Daoy (cell line): Measurements from ENCODE around the gene UBE2D1. TPM values are rescaled to one million over a fixed set of nuclear protein-coding genes. Genes with fewer than 3 reads are reported as not detected.
A peak's percentile ranks its signal among the peaks of the same experiment; 100 is the strongest.

ENCODE experiments used
- DNase-seq: peaks from one replicate; pipeline ENCODE4 v3.0.0-alpha.2; 2015; ENCODE audit warnings: low read depth
- total RNA-seq: library from RNA; depleted of rRNA; stranded (reverse); fragments of >200 nt; shearing (Covaris generic); gene quantifications from 2 replicates; pipeline ENCODE4 v1.2.3, GENCODE V29; 2014

Gene UBE2D1
- total RNA-seq, 1 experiment from 2014 or later, result 15.5 TPM

DNA sequence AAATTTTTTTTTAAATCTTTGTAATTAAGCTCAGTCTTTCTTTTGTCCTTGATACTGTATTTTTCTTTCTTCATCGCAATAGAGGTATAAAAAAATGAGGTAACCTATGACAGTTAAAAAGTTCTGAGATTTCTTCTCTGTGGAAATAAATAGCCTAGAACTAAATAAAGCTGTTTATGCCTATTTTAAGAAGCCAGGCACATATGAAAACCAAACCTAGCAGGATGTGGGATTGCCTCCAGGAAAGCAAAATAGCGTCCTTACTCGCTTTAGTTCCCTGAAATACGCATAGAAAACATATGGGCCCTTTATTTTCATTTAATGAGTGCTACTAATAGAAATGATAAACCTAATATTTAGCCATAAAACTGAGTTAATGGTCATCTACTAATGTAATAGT, 6.6 kb downstream of the UBE2D1 start:
- no peak for DNase-seq

DNA sequence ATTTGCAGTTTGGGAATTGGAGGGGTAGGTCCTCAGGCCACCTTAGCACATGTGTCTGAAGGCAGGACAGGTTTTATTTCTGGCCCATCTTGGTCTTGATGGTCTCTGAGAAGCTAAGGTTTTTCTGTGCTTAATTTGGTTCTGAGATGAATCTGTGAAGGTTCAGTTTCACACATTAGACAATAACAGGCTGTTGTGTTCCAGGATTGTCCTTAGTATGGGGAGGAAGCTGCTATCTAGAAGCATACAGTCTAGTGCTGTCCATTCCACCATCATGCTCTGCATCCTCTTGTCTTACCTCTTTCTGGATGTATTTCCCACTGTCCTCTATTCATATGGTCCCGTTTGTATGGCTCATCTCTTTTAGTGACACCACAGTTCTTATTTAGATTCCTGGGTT, 7.1 kb downstream of the UBE2D1 start:
- DNase-seq, result no peak

DNA sequence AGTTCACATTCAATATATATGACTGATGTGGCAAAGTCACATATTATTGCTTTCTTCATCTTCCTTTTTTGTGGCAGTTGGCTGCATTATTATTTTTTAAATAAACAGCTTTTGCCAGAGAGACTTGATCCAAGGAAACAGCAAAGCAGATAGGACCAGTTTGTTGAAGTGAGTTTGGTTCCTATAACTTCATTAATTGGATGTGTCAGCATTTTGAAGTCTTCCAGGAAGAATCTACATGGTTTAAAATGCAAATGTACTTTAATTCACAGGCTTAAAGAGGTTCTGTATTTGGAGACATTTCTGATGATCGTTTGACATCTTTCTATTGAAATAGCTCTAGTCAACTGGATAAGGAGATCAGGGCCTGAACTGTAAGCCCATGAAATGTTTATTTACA, 13.2 kb downstream of the UBE2D1 start:
- DNase-seq, result no peak

DNA sequence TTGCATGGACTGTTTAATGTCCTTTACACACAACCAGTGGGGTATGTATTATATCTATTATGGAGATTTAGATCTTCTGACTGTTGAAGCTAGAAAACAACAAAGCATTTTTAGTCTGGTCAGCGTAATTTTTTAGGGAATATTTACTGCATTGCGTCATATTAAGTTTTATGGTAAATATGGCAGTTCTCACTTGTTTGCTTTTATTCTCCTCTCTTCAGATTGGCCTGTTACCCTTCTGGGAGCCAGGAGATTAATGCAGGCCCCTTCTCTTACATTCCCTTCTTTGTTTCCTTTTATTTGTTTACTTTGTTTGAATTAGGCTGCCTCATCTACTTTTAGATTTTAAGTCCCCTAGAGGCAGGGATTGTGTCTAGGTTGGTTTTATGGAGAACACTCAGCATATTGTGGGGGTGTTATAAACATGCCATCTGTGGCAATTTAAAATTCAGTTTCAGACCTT, 13.8 kb downstream of the UBE2D1 start:
- no peak for DNase-seq

DNA sequence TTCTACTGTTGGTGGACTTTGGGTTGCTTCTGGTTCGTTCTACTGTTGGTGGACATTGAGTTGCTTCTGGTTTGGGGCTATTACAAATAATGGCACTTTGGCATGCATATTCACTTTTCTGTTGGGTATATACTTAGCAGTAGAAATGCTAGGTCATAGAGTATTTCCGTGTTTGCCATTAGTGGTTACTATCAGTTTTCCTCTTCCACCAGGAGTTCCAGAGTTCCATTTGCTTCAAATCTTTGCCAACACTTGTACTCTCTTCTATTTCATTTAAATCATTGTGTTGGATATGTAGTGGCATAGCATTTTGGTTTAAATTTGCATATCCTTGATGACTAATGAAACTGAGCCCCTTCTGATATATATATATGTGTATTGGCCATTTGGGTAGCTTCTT, 15.2 kb downstream of the UBE2D1 start:
- no peak for DNase-seq

DNA sequence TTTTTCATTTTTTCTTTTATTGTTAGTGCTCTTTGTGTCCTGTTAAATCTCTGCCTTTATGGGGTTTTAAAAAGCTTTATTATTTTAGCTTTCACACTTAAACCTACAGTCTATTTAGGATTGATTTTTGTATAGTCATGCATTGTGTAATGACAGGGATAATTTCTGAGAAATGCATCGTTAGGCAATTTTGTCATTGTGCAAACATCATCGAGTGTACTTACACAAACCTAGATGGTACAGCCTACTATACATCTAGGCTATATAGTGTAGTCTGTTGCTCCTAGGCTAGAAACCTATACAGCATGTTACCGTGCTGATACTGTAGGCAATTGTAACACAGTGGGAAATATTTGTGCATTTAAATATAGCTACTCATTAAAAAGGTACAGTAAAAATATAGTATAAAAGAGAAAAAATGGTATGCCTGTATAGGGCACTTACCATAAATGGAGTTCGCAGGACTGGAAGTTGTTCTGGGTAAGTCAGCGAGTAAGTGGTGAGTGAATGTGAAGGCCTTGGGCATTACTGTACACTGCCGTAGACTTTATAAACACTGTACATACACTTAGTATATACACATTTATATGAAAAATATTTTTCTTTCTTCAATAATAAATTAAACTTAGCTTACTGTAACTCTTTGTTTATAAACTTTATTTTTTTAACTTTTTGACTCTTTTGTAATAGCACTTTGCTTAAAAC, 16.0 kb downstream of the UBE2D1 start:
- DNase-seq, result no peak

DNA sequence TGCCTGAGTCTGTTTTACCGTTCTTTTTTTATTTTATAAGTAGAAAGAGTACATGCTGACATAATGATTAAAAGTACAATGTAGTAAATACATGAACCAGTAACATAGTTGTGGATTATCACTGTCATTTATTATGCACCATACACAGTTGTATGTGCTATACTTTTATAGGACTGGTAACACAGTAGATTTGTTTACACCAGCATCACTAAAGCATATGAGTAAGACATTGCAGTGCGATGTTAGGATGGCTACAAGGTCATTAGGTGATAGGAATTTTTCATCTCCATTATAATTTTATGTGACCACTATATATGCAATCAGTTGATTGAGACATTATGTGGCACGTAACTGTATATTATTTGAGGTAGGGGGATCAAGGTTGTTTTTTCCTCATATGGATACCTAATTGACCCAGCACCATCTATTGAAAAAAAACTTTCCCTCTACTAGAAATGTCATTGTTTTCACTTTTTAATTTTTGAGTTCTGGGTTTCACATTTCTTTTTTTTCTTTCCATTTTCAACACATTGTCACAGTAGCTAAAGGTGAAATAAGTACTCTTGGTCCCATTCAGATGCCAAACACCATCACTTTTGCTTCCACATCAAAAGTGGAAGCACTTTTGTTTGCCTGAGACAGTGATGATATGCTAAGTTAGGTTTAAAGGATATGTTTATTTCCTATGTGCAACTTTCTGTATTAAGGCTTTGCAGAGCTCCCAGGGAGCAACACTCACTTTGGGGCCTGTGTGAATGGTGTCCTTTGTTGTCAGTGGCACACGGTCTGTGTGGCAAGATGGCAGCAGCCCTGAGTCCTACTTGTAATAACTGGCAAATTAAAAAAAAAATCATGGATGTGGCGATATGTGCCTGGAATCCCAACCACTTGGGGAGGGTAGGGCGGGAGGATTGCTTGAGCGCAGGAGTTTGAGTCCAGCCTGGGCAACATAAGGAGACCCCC, 17.1 kb downstream of the UBE2D1 start:
- no peak for DNase-seq

DNA sequence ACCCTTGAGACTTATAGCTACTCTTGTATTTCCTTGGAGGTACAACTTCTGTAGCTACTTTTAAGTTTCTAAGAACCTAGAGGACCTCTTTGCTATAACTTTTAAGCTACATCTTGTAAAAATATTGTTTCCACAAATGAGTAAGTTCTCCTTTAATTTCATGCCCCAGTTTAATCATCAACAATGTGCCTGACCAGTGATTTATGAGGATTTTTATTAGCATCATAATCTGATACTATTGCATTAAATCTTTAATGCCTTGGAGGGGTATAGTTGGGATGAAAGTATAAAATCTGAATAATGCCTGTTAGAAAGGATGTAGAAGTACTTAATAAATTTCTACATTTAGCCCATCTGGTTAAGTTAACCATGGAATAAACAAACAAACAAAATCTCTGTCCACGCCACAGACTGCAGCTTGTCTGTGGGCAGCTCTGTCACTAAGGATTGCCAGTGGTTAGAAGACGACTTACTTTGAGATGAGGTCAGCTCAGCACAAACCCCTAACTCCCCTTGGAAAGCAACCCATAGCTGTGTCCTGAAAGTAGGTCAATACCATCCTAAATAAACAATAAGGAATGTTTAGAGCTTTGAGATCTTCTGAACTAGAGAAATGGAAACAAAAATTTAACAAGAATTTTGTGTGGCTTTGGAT, 18.3 kb downstream of the UBE2D1 start:
- DNase-seq, result no peak

DNA sequence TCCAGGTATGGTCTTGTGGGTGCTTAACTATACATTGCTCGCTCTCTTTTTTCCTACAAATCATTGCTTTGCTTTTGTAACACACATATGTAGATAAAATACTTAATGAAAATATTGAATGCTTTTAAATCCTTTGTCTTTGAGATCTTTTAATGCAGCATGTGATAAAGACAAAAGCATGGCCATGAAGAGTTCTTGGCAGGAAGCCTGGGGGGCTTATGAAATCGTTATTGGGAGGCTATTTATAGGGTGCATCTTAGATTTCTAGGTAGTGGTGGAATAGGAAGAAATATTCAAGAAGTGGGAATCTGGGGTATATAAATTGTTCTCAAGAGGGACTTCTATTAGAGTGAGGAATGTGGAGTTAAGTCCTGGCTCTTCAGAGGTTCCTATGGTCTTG, 21.9 kb downstream of the UBE2D1 start:
- no peak for DNase-seq

DNA sequence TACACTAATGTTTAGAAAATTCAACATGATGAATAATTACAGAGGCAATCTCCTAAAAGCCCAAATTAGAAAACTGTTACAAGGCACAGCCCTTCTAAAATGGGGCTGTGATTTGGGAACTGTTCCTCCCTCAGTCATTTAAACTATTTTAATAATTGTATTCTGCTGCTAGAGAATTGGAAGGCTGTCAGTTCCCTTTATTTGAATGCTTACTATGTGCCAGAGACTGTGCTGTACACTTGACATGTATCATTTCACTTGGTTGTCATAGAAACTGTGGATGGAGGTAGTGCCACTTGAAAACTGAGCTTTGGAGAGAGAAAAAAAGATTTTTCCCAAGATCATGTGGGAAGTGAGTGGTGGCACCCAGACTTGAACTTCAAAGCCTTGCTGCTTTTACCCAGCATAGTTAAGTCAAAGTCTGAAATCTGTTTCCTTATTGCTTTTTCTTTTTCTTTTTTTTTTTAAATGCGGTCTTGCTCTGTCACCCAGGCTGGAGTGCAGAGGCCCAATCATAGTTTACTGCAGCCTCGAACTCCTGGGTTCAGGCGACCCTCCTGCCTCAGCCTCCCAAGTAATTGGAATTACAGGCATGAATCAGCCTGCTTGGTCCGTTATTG, 23.6 kb downstream of the UBE2D1 start:
- DNase-seq, result no peak

DNA sequence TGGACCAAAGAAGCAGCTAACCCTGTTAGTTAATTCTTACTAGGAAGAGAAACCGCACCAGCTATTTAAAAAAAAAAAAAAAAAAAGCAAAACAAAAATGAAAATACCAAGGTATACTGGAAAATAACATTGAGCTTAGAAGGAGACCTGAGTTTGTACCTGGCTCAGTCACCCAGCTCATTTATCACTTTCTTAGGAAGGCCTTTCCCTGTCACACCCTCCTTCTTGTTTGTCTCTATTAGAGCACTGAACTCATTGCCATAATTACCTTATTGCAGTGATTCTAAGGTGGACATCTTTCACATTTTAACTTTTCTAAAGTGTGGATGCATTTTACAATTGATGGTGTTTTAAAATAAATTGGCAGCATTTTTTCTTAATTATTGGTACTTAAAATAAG, 24.1 kb downstream of the UBE2D1 start:
- no peak for DNase-seq

DNA sequence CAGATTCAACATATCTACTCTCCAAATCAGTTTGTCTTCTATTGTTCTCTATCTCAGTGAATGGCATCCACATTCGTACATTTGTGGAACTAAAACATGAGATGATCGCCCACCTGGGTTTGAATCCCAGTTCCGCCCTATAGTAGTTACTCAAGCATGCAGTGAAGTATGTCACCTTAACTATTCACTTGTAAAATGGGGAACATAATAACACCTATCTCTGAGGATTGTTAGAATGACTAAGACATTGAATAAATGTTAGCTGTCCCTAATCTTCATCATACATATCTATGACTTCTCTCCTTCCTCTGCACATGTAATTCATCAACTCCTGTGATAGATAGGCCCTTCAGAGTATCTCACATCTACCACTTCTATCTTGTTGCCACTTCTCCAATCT, 24.7 kb downstream of the UBE2D1 start:
- no peak for DNase-seq

DNA sequence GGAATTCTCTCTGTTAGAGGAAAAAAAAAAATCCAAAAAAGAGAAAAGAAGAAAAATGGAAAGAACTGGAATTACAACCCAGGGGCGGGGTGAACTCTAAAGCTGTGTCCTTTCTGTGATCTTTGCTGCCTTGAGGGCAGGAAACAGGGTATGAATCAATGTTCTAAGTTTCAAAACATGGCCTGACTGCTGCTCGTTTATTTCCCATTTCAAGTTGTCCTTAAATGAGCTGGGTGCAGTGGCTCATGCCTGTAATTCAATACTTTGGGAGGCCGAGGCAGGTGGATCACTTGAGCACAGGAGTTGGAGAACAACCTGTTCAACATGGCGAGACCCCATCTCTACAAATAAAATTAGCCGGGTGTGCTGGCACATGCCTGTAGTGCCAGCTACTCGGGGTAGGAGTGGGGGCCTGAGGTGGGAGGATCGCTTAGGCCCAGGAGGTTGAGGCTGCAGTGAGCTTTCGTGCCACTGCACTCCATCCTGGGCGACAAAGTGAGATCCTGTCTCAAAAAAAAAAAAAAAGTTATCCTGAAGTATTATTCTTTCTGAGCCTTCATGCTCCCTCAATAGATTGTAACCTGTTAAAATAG, 25.7 kb downstream of the UBE2D1 start:
- peak; percentile 15 for DNase-seq

DNA sequence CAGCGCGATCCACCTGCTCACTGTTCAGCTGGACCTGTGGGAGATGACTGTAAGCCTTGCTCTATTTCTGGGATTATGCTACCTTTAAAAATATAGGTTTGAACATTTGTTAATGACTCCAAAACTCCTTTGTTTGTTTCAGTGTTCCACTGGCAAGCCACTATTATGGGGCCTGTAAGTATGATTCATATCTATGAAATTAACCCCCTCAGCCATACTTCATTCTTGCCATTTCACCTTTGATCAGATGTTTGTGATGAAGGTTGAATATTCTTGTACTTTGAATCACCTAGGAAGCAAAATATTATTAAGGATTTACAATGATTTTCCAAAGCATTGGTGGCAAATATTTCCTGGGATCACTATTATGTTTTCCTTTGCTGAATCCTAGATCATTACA, 26.5 kb downstream of the UBE2D1 start:
- DNase-seq, result no peak

DNA sequence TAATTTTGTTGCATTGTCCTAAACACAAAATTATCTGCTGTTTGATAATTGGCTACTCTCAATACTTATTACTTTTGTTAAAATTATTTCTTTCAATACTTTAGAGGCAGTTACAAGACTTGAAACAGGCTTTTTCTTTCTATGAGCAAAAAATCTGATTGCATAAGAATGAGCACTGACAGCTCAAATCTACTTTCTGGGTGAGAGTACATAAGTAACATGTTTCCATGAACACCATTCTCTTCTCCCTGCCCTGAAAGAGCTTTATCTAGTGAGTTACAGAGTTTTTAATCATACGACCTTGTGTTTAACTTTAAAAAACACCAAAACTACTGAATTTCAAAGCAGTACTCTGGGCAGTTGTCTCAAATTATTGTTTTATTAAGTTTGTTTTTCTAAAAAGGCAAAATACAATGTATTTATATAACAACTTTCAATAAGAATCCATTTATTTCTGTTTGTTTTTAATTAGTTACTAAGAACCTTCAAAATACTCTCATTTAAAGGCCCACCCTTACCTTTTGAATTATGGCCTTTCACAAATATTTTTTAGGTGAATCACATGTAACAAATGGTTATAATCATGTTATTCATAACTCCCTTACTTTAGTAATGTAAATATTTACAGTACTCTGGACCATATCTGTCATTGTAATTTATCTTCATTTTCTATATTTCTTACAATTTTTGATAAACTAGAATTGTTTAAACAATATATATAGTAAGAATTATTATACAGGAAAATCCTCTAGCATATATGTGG, 27.4 kb downstream of the UBE2D1 start:
- no peak for DNase-seq

DNA sequence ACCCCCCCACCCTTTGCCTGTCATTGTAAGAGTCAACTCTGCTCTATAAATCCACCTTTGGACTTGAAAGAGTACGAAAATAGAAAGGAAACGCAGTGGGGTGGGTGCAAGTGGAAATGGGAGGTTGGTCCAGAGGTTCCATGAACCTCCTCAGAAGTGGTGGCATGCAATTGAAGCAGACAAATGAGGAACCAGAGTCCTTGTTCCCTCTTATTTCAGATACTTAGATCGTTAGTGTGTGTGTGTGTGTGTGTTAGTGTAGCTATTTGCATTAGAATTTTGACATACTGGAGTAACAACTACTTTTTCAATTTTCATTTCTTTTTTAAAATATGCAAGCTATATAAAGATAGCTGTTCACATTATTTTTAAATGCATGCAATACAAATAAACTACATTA, 32.3 kb downstream of the UBE2D1 start:
- no peak for DNase-seq

DNA sequence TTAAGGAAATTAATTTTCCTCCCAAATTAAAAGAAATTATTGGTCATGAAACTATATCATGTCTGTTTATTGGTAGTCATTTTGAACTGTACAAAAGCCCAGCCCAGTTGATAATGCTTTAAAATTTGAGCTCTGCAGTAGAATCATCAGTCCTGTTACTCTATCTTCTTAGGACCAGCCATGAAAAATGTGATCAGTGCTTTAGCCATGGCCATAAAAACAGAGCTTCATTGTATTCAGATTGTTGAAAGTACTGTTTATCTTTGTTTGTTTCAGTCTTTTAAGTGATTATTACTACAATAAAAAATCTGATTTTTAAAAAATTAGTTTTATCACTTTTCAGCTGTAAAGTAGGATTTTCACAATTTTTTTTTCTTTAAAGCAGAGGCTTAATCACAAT, 36.7 kb downstream of the UBE2D1 start:
- no peak for DNase-seq

DNA sequence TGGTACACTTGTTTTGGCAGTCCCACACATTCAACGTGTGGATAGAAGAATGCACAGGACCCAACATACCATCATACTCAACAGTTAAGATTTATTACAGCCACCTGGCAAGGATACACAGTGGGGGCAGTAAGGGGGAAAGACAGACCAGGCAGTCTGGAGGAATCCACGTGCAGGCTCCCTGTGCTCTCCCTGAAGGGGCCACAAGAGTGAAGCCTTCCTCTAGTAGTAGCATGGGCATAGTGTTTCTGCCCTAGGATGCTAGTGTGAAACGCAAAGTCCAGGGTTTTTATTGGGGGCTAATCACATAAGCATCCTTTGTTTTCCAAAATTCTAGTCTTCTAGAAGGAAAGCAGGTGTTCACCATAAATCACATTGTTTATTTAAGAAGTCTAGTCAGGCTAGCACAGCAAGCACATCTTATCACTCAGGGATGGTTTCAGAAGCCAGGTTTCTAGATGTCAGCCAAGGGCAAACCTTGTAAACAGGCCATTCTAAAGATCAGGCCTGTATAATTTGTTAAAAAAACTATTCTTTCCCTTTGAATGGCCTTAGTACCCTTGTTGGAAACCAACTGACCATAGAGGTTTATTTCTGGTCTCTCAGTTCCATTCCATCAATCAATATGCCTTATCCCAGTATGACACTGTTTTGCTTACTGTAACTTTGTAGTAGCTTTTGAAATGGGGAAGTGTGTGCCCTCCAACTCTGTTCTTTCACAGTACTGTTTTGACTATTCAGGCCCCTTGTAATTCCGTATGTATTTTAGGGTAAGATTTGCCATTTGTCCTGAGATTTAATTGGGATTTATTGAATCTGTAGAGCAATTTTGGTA, 38.0 kb downstream of the UBE2D1 start:
- DNase-seq, result no peak

DNA sequence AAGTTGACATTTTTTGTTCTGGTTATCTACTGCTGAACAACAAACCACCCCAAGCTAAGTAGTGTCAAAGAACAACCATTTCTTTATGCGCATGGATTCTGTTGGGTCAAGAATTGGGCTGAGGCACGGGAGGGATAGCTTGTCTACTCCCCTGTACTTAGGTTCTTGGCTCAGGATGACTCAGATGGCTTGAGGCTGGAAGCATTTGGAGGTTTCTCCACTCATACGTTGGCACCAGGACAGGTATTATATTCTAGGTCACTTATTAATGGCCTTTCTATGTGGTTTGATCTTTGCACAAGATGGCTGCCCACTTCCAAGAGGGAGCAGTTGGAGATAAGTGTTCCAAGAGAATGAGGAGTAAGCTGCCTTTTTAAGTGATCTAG, 38.6 kb downstream of the UBE2D1 start:
- no peak for DNase-seq

DNA sequence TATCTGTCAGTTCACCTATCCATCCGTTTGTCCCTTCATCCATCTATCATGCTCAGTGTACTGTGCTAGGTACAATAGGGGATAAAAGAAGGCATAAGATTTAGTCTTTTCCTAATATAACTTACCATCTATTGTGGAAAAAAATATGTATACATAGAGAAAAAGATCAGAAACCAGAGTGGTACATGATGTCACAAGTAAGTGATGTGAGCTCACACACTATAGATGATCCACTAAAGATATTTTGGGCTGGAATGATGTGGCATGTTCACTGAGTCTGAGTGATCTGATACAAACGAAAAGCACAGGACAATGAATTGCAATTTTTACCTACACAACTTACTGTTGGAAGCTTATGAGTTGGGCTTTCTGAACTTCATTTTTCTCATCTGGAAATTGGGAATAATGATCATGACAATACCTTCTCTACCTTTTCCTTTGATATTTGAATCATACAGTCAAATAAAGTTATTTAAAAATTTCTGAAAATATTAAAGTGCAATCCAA, 47.7 kb downstream of the UBE2D1 start:
- DNase-seq, result no peak
